GM21717 (cell line): ENCODE results near the gene HECW1.
"Not testable (repeated sequence)": the region's sequence is repeated elsewhere in the genome, so short reads cannot be mapped to it uniquely, and the experiment has no call there.

ENCODE experiments used
- ATAC-seq: cut with Tn5 transposase; IDR thresholded peaks from one replicate; pipeline ENCODE4 v1.9.1; 2021; ENCODE audit warnings: mild to moderate bottlenecking, moderate library complexity; ENCODE audit not compliant: unreplicated experiment

HECW1 gene

DNA sequence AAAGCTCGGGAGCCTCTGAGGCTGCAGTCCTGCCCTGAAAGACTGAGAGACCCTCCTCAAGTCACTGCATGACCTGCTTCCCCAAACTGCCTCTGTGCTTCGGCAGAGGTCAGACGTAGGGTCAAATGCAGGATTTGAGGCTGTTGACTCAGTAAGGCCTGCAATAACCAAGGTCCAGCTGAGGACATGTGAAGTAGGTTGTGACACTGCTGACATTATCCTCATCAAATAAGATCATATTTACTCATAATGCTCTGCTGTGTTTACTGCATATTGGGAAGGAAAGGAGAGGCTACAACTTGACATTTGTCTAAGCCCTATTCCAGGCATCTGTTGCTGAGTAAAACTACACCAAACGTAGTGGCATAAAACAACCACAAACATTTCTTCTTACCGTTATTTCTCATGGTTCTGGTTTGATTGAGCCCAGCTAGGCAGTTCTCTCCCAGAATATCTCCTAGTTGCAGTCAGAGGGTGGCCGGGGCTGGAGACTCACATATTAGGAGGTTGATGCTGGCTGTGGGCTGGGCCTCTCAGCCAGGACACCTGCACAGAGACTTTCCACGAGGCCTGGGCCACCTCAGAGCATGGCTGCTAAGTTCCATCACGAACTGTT, 348.4 kb downstream of the HECW1 start:
- no peak for ATAC-seq

- no peak for ATAC-seq
Observed at GRCh38 chr7:43461349-43462024, 349.0 kb downstream of the HECW1 start.

DNA sequence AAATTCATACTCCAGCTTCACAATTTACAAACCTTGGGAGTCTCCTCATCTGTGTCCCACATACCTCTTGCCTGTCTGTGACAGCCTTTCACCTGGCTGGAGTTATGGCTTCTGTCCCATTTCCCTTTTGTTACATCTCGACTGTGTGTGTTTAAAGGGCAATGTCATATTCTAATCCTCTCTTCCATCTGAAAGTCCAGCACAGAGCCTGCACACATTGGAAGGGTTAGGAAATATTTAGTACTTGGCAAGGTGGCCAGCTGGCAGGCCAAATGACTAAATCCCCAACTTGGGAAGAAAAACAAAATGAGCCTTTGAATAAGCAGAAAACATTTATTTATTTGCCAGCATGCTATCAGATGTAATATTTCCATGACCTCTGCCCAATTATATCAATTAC, 350.4 kb downstream of the HECW1 start:
- no peak for ATAC-seq

GRCh38 chr7:43463401-43463980, 351.0 kb downstream of the HECW1 start:
- ATAC-seq, result no peak

DNA sequence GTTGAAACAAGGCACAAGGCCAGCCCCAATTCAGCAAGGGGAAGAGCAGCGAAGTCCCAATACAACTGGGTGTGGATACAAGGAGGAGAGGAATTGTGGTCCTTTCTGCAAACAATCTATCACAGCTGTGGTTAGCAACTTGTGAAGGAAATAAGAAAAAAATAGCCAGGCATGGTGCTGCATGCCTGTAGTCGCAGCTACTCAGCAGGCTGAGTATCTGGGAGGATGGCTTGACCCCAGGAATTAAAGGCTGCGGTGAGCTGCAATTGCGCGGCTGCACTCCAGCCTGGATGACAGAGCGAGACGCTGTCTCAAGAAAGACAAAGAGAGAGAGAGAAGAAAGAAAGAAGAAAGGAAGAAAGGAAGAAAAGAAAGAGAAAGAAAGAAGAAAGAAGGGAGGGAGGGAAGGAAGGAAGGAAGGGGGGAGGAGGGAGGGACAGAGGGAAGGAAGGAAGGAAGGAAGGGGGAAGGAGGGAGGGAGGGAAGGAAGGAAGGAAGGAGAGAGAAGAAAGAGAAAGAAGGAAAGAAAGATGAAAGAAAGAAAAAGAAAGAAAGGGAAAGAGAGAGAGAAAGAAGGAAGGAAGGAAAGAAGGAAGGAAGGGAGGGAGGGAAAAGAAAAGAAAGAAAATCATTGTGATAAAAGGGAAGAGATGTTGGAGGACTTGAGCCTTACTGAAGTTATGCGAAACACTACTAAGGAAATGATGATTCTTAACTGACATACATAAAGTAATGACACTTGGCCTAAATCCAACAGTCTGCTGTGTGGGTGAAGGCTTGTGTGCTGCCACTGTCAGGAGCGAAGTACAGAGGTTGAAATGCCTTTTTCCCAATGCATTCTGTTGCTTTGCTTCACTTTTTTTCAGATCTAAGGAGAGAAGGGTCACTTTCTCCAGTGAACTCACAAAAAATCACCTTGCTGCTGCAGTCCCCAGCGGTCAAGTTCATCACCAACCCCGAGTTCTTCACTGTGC, 353.4 kb downstream of the HECW1 start:
- ATAC-seq, result no peak

GRCh38 chr7:43467406-43467805, 355.0 kb downstream of the HECW1 start:
- ATAC-seq, result no peak

GRCh38 chr7:43467846-43468245, 355.4 kb downstream of the HECW1 start:
- ATAC-seq, result no peak

DNA sequence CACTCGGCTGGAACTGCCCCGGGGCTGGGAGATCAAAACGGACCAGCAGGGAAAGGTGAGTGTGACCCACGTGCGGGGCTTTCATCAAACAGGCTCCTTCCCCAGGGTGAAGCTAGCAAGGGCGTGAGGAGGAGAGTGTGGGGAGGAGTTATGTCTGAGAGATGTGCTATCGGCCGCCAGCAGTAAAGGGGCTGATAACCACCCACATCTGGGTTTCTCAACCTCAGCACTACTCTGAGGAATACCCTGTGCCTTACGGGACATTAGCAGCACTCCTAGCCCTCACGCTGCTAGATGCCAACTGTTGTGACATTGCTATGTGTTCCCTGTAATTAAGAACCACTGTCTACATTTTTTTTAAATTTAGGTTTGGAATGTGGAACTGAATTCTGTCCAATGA, 356.6 kb downstream of the HECW1 start:
- ATAC-seq, result no peak

GRCh38 chr7:43470110-43470509, 357.7 kb downstream of the HECW1 start:
- no peak for ATAC-seq

GRCh38 chr7:43475983-43476382, 363.5 kb downstream of the HECW1 start:
- no peak for ATAC-seq

DNA sequence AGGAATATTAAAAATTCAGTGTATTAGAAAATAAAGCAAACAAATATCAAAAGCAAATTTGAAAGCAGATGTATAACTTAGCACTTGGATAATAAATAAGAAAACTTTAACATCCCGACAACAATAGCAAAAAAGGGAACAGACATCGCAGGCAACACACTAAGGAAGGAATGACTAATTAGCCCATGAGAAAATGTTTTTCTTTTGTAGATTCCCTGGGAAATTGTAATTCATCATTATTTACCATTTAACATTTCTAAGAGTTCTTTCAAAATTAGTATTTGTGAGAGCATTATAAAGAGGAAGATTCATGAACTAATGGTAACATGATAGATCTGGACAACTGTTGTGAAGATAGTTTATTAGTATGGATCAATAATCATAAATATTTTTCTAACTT, 364.4 kb downstream of the HECW1 start:
- ATAC-seq, result no peak

DNA sequence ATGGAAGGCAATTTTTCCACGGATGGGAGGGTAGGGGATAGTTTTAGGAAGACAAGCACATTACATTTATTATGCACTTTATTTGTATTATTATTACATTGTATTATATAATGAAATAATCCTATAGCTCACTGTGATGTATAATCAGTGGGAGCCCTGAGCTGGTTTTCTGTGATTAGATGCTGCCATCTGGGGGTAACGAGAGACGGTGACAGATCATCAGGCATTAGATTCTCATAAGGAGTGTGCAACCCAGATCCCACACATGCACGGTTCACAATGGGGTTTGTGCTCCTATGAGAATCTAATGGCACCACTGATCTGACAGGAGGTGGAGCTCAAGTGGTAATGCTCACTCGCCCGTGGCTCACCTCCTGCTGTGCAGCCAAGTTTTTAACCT, 366.6 kb downstream of the HECW1 start:
- no peak for ATAC-seq

DNA sequence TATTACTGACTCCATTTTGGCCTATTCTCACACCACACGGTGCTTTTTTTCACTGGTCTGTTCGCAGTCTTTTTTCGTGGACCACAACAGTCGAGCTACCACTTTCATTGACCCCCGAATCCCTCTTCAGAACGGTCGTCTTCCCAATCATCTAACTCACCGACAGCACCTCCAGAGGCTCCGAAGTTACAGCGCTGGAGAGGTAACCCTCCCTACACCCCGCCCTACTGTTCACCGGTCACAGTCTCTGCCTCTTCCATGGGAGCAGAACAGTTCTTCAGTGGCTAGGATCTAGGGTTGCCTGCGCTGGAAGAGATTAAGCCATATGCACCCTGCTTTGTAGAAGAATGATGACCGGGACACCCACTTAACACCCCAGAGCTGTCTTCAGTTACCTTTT, 367.1 kb downstream of the HECW1 start:
- no peak for ATAC-seq

DNA sequence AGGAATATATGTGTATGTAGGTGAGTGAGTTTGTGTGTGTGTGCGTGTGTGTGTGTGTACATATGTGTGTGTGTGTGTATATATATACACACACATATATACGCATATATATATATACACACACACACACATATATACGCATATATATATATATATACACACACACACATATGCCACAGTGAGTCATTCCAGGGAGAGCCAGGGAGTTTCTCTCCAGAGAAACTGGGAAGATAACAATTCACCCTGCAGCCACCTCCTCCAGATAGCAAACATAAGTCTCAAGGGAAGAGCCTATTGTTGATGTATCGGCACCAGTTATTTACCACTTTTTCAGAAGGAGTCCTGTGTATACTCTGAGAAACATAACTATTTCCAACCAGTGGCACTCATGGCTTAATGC, 368.1 kb downstream of the HECW1 start:
- no peak for ATAC-seq

DNA sequence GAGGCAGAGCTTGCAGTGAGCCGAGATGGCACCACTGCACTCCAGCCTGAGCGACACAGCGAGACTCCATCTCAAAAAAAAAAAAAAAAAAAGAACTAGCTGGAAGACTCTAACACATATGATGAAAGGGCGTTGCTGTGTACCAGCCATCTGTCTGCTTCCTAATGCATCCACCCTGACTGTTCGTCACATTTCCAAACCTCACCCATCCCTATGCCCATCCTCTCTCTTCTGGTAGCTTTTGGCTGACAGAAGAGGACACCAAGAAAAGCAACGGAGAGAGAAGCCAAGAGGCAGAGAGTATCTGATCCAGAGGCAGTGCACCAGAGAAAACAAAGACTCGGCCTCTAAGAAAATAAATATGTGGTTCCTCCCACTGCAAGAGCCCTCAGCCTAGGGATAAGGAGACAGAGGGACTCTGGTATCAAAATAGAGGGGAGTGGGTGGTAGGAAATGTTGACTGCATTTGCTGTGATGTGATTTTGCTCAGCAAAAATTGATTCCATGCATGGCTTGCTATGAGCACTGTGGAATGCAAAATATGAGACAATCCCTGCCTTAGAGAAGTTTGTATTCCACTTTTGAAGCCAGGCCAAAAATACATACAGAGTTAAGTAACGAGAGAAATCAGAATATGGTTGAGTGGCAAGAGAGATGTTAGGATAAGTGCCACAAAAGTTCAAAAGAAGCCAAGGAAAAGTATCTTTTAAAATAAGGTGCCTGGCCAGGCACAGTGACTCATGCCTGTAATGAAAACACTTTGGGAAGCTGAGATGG, 369.6 kb downstream of the HECW1 start:
- no peak for ATAC-seq

DNA sequence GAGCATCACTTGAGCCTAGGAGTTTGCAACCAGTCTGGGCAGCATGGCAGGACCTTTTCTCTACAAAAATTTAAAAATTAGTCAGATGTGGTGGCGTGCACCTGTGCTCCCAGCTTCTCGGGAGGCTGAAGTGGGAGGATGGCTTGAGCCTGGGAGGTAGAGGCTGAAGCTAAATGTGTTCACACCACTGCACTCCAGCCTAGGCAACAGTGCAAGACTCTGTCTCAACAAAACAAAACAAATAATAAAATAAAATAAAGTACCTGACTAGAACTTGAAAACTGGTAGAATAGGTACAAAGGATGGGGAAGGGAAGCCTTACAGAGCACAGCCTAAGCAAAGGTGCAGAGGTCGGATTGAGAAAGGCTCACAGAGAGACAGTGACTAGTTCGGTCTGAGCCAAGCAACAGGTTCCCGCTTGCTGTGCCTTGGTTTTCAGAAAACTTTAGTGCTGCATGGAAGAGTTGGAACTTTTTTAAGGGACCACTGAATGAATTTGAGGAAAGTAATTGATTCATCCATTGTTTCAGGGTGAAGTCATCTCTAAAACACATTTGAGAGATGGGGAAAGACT, 370.3 kb downstream of the HECW1 start:
- ATAC-seq, result no peak

GRCh38 chr7:43484678-43485395, 372.4 kb downstream of the HECW1 start:
- ATAC-seq, result no peak

DNA sequence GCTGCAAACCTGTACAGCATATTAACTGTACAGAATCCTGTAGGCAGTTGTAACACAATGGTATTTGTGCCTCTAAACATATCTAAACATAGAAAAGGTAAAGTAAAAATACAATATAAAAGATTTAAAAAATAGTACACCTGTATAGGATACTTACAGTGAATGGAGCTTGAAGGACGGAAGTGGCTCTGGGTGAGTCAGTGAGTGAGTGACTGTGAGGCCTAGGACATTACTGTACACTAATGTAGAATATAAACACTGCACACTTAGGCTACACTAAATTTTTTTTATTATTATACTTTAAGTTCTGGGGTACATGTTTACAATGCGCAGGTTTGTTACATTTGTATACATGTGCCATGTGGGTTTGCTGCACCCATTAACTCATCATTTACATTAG, 373.1 kb downstream of the HECW1 start:
- no peak for ATAC-seq

GRCh38 chr7:43486008-43486407, 373.6 kb downstream of the HECW1 start:
- not testable (repeated sequence) for ATAC-seq

- no peak for ATAC-seq
Observed at GRCh38 chr7:43486634-43487033, 374.2 kb downstream of the HECW1 start.
